Measurements from ENCODE around the gene RPS6KA1.

- TF ChIP-seq POLR2AphosphoS5 (IDR thresholded peaks at IDR 0.05; ENCODE audit: low read depth, low read length) (no peak), TAF1 (IDR thresholded peaks at IDR 0.05; ENCODE audit: borderline replicate concordance, insufficient read depth, low read length) (no peak), REST (IDR thresholded peaks at IDR 0.05; ENCODE audit: insufficient read depth in 1 of 2, low read depth in 2 of 2, low read length in 2 of 2) (no peak), SIN3A (IDR thresholded peaks at IDR 0.05; ENCODE audit: borderline replicate concordance, insufficient read depth, low read length) (no peak), FOXP2 (optimal IDR thresholded peaks at IDR 0.05; ENCODE audit: borderline replicate concordance, extremely low read depth, extremely low read length, insufficient read depth) (no peak)
Observed at GRCh38 chr1:26536521-26536920, 7.0 kb downstream of the RPS6KA1 start.
